H9 (cell line): ENCODE measurements around the gene SLC45A1. TPM values are rescaled to one million over a fixed set of nuclear protein-coding genes. Genes with fewer than 3 reads are reported as not detected.

Experiments
- DNase-seq: peaks from one replicate; pipeline ENCODE4 v3.0.0-alpha.2; 2017
- H2AFZ ChIP-seq: one replicate; pipeline ENCODE4 v1.6.1; 2013; ENCODE audit warnings: mild to moderate bottlenecking, low read length, control low read depth, moderate library complexity
- H2AK5ac ChIP-seq: 2 replicates; pipeline ENCODE4 v1.6.1; 2013; ENCODE audit warnings: low read length, control low read depth, mixed read lengths; ENCODE audit not compliant: insufficient read length
- H2BK120ac ChIP-seq: one replicate; pipeline ENCODE4 v1.6.1; 2013; ENCODE audit warnings: low read depth, mild to moderate bottlenecking, low read length, control low read depth, inconsistent platforms; ENCODE audit not compliant: poor library complexity, severe bottlenecking
- H2BK12ac ChIP-seq: 2 replicates; pipeline ENCODE4 v1.6.1; 2013; ENCODE audit warnings: low read length, control low read depth, mixed read lengths, low read depth; ENCODE audit not compliant: insufficient read length
- H2BK15ac ChIP-seq: 2 replicates; pipeline ENCODE4 v1.6.1; 2013; ENCODE audit warnings: low read depth, low read length, control low read depth
- H2BK20ac ChIP-seq: one replicate; pipeline ENCODE4 v1.6.1; 2013; ENCODE audit warnings: low read depth, mild to moderate bottlenecking, low read length, control low read depth, inconsistent platforms; ENCODE audit not compliant: poor library complexity, severe bottlenecking
- H2BK5ac ChIP-seq: 2 replicates; pipeline ENCODE4 v1.6.1; 2013; ENCODE audit warnings: low read length, control low read depth, mixed read lengths; ENCODE audit not compliant: insufficient read length
- H3K14ac ChIP-seq: 2 replicates; pipeline ENCODE4 v1.6.1; 2013; ENCODE audit warnings: low read length, control low read depth; ENCODE audit not compliant: insufficient read depth
- H3K18ac ChIP-seq: 2 replicates; pipeline ENCODE4 v1.6.1; 2013; ENCODE audit warnings: low read depth, mild to moderate bottlenecking, mixed read lengths, low read length, control low read depth; ENCODE audit not compliant: insufficient read length
- H3K23ac ChIP-seq: 2 replicates; pipeline ENCODE4 v1.6.1; 2013; ENCODE audit warnings: low read length, control low read depth, mixed read lengths, low read depth; ENCODE audit not compliant: insufficient read length
- H3K23me2 ChIP-seq: 2 replicates; pipeline ENCODE4 v1.6.1; 2013; ENCODE audit warnings: low read depth, mild to moderate bottlenecking, mixed read lengths, low read length, control low read depth; ENCODE audit not compliant: insufficient read length, poor library complexity, severe bottlenecking
- H3K27ac ChIP-seq: 2 replicates; pipeline ENCODE4 v1.5.1; 2013; ENCODE audit warnings: low read length, control low read depth, mixed read lengths, low read depth; ENCODE audit not compliant: insufficient read length
- H3K27me3 ChIP-seq: 2 replicates; pipeline ENCODE4 v1.6.1; 2013; ENCODE audit warnings: low read length, control low read depth, inconsistent platforms; ENCODE audit not compliant: insufficient read depth
- H3K4ac ChIP-seq: 2 replicates; pipeline ENCODE4 v1.6.1; 2013; ENCODE audit warnings: low read depth, mild to moderate bottlenecking, control low read depth, inconsistent platforms, low read length, moderate library complexity
- H3K4me1 ChIP-seq: 2 replicates; pipeline ENCODE4 v1.6.1; 2013; ENCODE audit warnings: low read length, control low read depth, inconsistent platforms; ENCODE audit not compliant: insufficient read depth
- H3K4me2 ChIP-seq: 2 replicates; pipeline ENCODE4 v1.6.1; 2013; ENCODE audit warnings: low read length, control low read depth, mixed read lengths; ENCODE audit not compliant: insufficient read length, insufficient read depth
- H3K56ac ChIP-seq: 2 replicates; pipeline ENCODE4 v1.6.1; 2013; ENCODE audit warnings: low read depth, mild to moderate bottlenecking, mixed read lengths, low read length, control low read depth; ENCODE audit not compliant: insufficient read length
- H3K79me1 ChIP-seq: 2 replicates; pipeline ENCODE4 v1.6.1; 2013; ENCODE audit warnings: low read depth, mild to moderate bottlenecking, moderate library complexity, low read length, control low read depth, inconsistent platforms; ENCODE audit not compliant: insufficient read depth, poor library complexity, severe bottlenecking
- H3K79me2 ChIP-seq: 2 replicates; pipeline ENCODE4 v1.6.1; 2013; ENCODE audit warnings: low read length, control low read depth, inconsistent platforms; ENCODE audit not compliant: insufficient read depth
- H3K9ac ChIP-seq: 2 replicates; pipeline ENCODE4 v1.6.1; 2013; ENCODE audit warnings: low read length, control low read depth, mixed read lengths; ENCODE audit not compliant: insufficient read length; ENCODE audit errors: extremely low read depth
- H3K9me3 ChIP-seq: one replicate; pipeline ENCODE4 v1.6.1; 2013; ENCODE audit warnings: low read depth, low read length, inconsistent platforms; ENCODE audit not compliant: control insufficient read depth
- H3T11ph ChIP-seq: one replicate; pipeline ENCODE4 v1.6.1; 2013; ENCODE audit warnings: mild to moderate bottlenecking, low read length, control low read depth, inconsistent platforms
- H4K20me1 ChIP-seq: one replicate; pipeline ENCODE4 v1.6.1; 2013; ENCODE audit not compliant: control insufficient read depth, insufficient read length, insufficient read depth
- H4K5ac ChIP-seq: 2 replicates; pipeline ENCODE4 v1.6.1; 2013; ENCODE audit warnings: low read depth, mild to moderate bottlenecking, mixed read lengths, low read length, control low read depth; ENCODE audit not compliant: insufficient read length
- H4K8ac ChIP-seq: replicated peaks from 2 replicates; pipeline ENCODE4 v1.6.1; 2013; ENCODE audit warnings: low read length, control low read depth, mixed read lengths, low read depth; ENCODE audit not compliant: insufficient read length
- H4K91ac ChIP-seq: 2 replicates; pipeline ENCODE4 v1.6.1; 2013; ENCODE audit warnings: low read depth, mild to moderate bottlenecking, moderate library complexity, mixed read lengths, low read length, control low read depth; ENCODE audit not compliant: insufficient read length
- H3K27ac Mint-ChIP-seq, 3 experiments: 2 replicates in 2 of 3; 3 replicates in 1 of 3; pipeline ENCODE4 v1.8.0; 2020 to 2021; ENCODE audit warnings: mixed read lengths in 3 of 3, mild to moderate bottlenecking in 1 of 3, moderate library complexity in 1 of 3
- H3K27me3 Mint-ChIP-seq: 2 replicates; pipeline ENCODE4 v1.8.0; 2021; ENCODE audit warnings: low read depth, mild to moderate bottlenecking, moderate library complexity, mixed read lengths
- H3K36me3 Mint-ChIP-seq, 3 experiments: 2 replicates in 2 of 3; 3 replicates in 1 of 3; pipeline ENCODE4 v1.8.0; 2020 to 2021; ENCODE audit warnings: low read depth in 3 of 3, mixed read lengths in 3 of 3; ENCODE audit not compliant: insufficient read depth in 1 of 3
- H3K4me1 Mint-ChIP-seq, 2 experiments: 2 replicates each; pipeline ENCODE4 v1.8.0; 2020; ENCODE audit warnings: mixed read lengths in 2 of 2
- H3K4me3 Mint-ChIP-seq, 2 experiments: 2 replicates in 1 of 2; 3 replicates in 1 of 2; pipeline ENCODE4 v1.8.0; 2020 to 2021; ENCODE audit warnings: mild to moderate bottlenecking in 2 of 2, mixed read lengths in 2 of 2, moderate library complexity in 1 of 2
- H3K9me3 Mint-ChIP-seq, 2 experiments: 2 replicates in 1 of 2; 3 replicates in 1 of 2; pipeline ENCODE4 v1.8.0; 2020; ENCODE audit warnings: mild to moderate bottlenecking in 2 of 2, mixed read lengths in 2 of 2, moderate library complexity in 1 of 2
- CTCF ChIP-seq: fragments of 200-600 bp; sonication (generic); conservative IDR thresholded peaks from 3 replicates; pipeline ENCODE4 v1.8.0; 2021; ENCODE audit warnings: antibody characterized with exemption, mild to moderate bottlenecking
- whole genome bisulfite sequencing: extraction: QIAGEN DNeasy Blood & Tissue Kit; methylation state at CpG from one replicate; pipeline ENCODE4 v1.1.7; 2013; ENCODE audit warnings: missing lambda C conversion rate, low lambda C conversion rate, mixed read lengths; ENCODE audit not compliant: insufficient read length; ENCODE audit errors: extremely low coverage; 5-methylcytosine and 5-hydroxymethylcytosine counted together
- total RNA-seq: library from RNA; stranded (reverse); gene quantifications from 2 replicates; pipeline ENCODE4 v1.2.1, GENCODE V29; 2021

Gene SLC45A1
- total RNA-seq, 1 experiment from 2014 or later: 0.63 TPM

- H3K27ac Mint-ChIP-seq: peak overlapping the region in 2 of 3 experiments; percentile 30 to 60; a peak in 2 of 7 replicates
These were observed 36.1 kb downstream of the SLC45A1 start for GRCh38 chr1:8354038-8354437.

More at GRCh38 chr1:8354038-8354437, 36.1 kb downstream of the SLC45A1 start:
- Histone ChIP-seq H2AK5ac (no peak overlapping the region), H2BK15ac (no peak overlapping the region), H3K79me1 (no peaks in the 10 kb centered on the region), H2BK20ac (no peak overlapping the region), H4K8ac (no peak overlapping the region), H3K9ac (no peak overlapping the region), H3T11ph (no peak overlapping the region), H2BK5ac (no peak overlapping the region), H4K20me1 (peaks cover 3% of the 10 kb centered on the region), H4K91ac (no peak overlapping the region), H3K14ac (no peak overlapping the region), H3K9me3 (no peaks in the 10 kb centered on the region), H3K4me2 (no peak overlapping the region), H4K5ac (no peak overlapping the region), H3K18ac (no peak overlapping the region), H2AFZ (no peak overlapping the region), H3K4me1 (no peaks in the 10 kb centered on the region), H3K23me2 (no peaks in the 10 kb centered on the region), H2BK12ac (no peak overlapping the region), H2BK120ac (no peak overlapping the region), H3K56ac (no peak overlapping the region), H3K4ac (no peak overlapping the region), H3K27me3 (no peaks in the 10 kb centered on the region), H3K23ac (no peak overlapping the region), H3K27ac (no peak overlapping the region), H3K79me2 (no peaks in the 10 kb centered on the region)
- Mint-ChIP-seq H3K4me1 (peaks cover 20 to 27% of the 10 kb centered on the region in 2 experiments), H3K4me3 (no peak overlapping the region; a peak in 1 of 5 replicates), H3K36me3 (peaks cover 33 to 61% (median 60%) of the 10 kb centered on the region in 3 experiments; a peak in 6 of 7 replicates), H3K27me3 (no peaks in the 10 kb centered on the region; the same call in none of the 2 replicates), H3K9me3 (no peaks in the 10 kb centered on the region)
- no peak for DNase-seq
- WGBS: no CpG with 5 or more reads among the region's 8 CpGs
- no peak for TF ChIP-seq CTCF
